Muscle layer of colon (tissue), 2 donors: Measurements from ENCODE around the gene EPB41L4B.
"Not testable (repeated sequence)": the region's sequence is repeated elsewhere in the genome, so short reads cannot be mapped to it uniquely, and the experiment has no call there.

Experiments used
- H3K27ac ChIP-seq: one replicate; pipeline ENCODE4 v1.7.0; 2013; ENCODE audit warnings: low read depth, mild to moderate bottlenecking, low read length, moderate library complexity
- H3K27me3 ChIP-seq, 2 donors: one replicate each; pipeline ENCODE4 v1.7.0; 2013; ENCODE audit warnings: low read length in 2 of 2, mild to moderate bottlenecking in 2 of 2; ENCODE audit not compliant: insufficient read depth in 2 of 2, control insufficient read depth in 1 of 2
- H3K36me3 ChIP-seq: one replicate; pipeline ENCODE4 v1.7.0; 2013; ENCODE audit warnings: mild to moderate bottlenecking, low read length; ENCODE audit not compliant: insufficient read depth
- H3K4me1 ChIP-seq: one replicate; pipeline ENCODE4 v1.7.0; 2013; ENCODE audit warnings: mild to moderate bottlenecking, low read length; ENCODE audit not compliant: insufficient read depth
- H3K4me3 ChIP-seq, 2 donors: one replicate each; pipeline ENCODE4 v1.7.0; 2013; ENCODE audit warnings: low read length in 2 of 2, low read depth in 1 of 2, mild to moderate bottlenecking in 1 of 2, moderate library complexity in 1 of 2
- H3K9ac ChIP-seq: one replicate; pipeline ENCODE4 v1.7.0; 2013; ENCODE audit warnings: low read length
- H3K9me3 ChIP-seq: one replicate; pipeline ENCODE4 v1.7.0; 2013; ENCODE audit warnings: mild to moderate bottlenecking, low read length
- donor health status: abdominal sarcoma.
- donor health status: Adenocarcinoma of cecum.

Gene EPB41L4B

GRCh38 chr9:109149722-109150121, 171.1 kb downstream of the EPB41L4B start:
- Histone ChIP-seq H3K9ac (no peak overlapping the region), H3K27me3 (no peaks in the 10 kb centered on the region), H3K27ac (no peak overlapping the region), H3K36me3 (no peaks in the 10 kb centered on the region), H3K4me1 (no peaks in the 10 kb centered on the region), H3K4me3 (no peak overlapping the region), H3K9me3 (no peaks in the 10 kb centered on the region)

- no peak overlapping the region for H3K9ac ChIP-seq
- no peaks in the 10 kb centered on the region for H3K4me1 ChIP-seq
- H3K27me3 ChIP-seq, result no peaks in the 10 kb centered on the region
- H3K4me3 ChIP-seq, result no peak overlapping the region
- no peaks in the 10 kb centered on the region for H3K9me3 ChIP-seq
- H3K36me3 ChIP-seq, result no peaks in the 10 kb centered on the region
- no peak overlapping the region for H3K27ac ChIP-seq
These were observed 171.8 kb downstream of the EPB41L4B start for GRCh38 chr9:109149089-109149488.

- Histone ChIP-seq H3K4me3 (no peak overlapping the region), H3K9ac (no peak overlapping the region), H3K27me3 (no peaks in the 10 kb centered on the region), H3K27ac (no peak overlapping the region), H3K4me1 (no peaks in the 10 kb centered on the region), H3K36me3 (no peaks in the 10 kb centered on the region), H3K9me3 (no peaks in the 10 kb centered on the region)
These were observed 175.8 kb downstream of the EPB41L4B start for GRCh38 chr9:109145051-109145450.

- H3K27ac ChIP-seq, result no peak overlapping the region
- H3K4me3 ChIP-seq, result no peak overlapping the region
- no peaks in the 10 kb centered on the region for H3K36me3 ChIP-seq
- no peak overlapping the region for H3K9ac ChIP-seq
- H3K27me3 ChIP-seq, result no peaks in the 10 kb centered on the region
- no peaks in the 10 kb centered on the region for H3K4me1 ChIP-seq
- H3K9me3 ChIP-seq, result no peaks in the 10 kb centered on the region
These were observed 176.8 kb downstream of the EPB41L4B start for GRCh38 chr9:109143881-109144562.

GRCh38 chr9:109141375-109141774, 179.5 kb downstream of the EPB41L4B start:
- Histone ChIP-seq H3K9me3 (no peaks in the 10 kb centered on the region), H3K27me3 (no peaks in the 10 kb centered on the region), H3K36me3 (no peaks in the 10 kb centered on the region), H3K4me1 (no peaks in the 10 kb centered on the region), H3K9ac (no peak overlapping the region), H3K4me3 (no peak overlapping the region), H3K27ac (no peak overlapping the region)

GRCh38 chr9:109139851-109140250, 181.0 kb downstream of the EPB41L4B start:
- Histone ChIP-seq H3K36me3 (no peaks in the 10 kb centered on the region), H3K27me3 (no peaks in the 10 kb centered on the region), H3K9me3 (no peaks in the 10 kb centered on the region), H3K27ac (no peak overlapping the region), H3K4me1 (no peaks in the 10 kb centered on the region), H3K4me3 (no peak overlapping the region), H3K9ac (no peak overlapping the region)

- H3K4me1 ChIP-seq, result no peaks in the 10 kb centered on the region
- no peaks in the 10 kb centered on the region for H3K9me3 ChIP-seq
- H3K36me3 ChIP-seq, result no peaks in the 10 kb centered on the region
- no peak overlapping the region for H3K4me3 ChIP-seq
- H3K27me3 ChIP-seq, result no peaks in the 10 kb centered on the region
- no peak overlapping the region for H3K9ac ChIP-seq
- no peak overlapping the region for H3K27ac ChIP-seq
These were observed 182.4 kb downstream of the EPB41L4B start for GRCh38 chr9:109138421-109138820.

GRCh38 chr9:109134167-109134578, 186.7 kb downstream of the EPB41L4B start:
- Histone ChIP-seq H3K36me3 (no peaks in the 10 kb centered on the region), H3K27me3 (no peaks in the 10 kb centered on the region), H3K27ac (no peak overlapping the region), H3K9ac (no peak overlapping the region), H3K4me1 (no peaks in the 10 kb centered on the region), H3K4me3 (no peak overlapping the region), H3K9me3 (no peaks in the 10 kb centered on the region)

- Histone ChIP-seq H3K4me1 (no peaks in the 10 kb centered on the region), H3K27me3 (no peaks in the 10 kb centered on the region), H3K9me3 (no peaks in the 10 kb centered on the region), H3K4me3 (no peak overlapping the region), H3K27ac (no peak overlapping the region), H3K9ac (no peak overlapping the region), H3K36me3 (no peaks in the 10 kb centered on the region)
These were observed 187.3 kb downstream of the EPB41L4B start for GRCh38 chr9:109133533-109133932.

- no peak overlapping the region for H3K4me3 ChIP-seq
- H3K36me3 ChIP-seq, result no peaks in the 10 kb centered on the region
- H3K9ac ChIP-seq, result no peak overlapping the region
- H3K9me3 ChIP-seq, result no peaks in the 10 kb centered on the region
- H3K27me3 ChIP-seq, result no peaks in the 10 kb centered on the region
- H3K4me1 ChIP-seq, result no peaks in the 10 kb centered on the region
- H3K27ac ChIP-seq, result no peak overlapping the region
These were observed 188.3 kb downstream of the EPB41L4B start for GRCh38 chr9:109132567-109133021.

GRCh38 chr9:109129470-109130197, 191.2 kb downstream of the EPB41L4B start:
- H3K4me3 ChIP-seq, result no peak overlapping the region
- H3K9me3 ChIP-seq, result no peaks in the 10 kb centered on the region
- no peak overlapping the region for H3K9ac ChIP-seq
- no peaks in the 10 kb centered on the region for H3K36me3 ChIP-seq
- H3K4me1 ChIP-seq, result no peaks in the 10 kb centered on the region
- H3K27me3 ChIP-seq, result no peaks in the 10 kb centered on the region
- no peak overlapping the region for H3K27ac ChIP-seq

- H3K27ac ChIP-seq, H3K27me3 ChIP-seq, H3K4me1 ChIP-seq, H3K9me3 ChIP-seq, H3K4me3 ChIP-seq, H3K9ac ChIP-seq, H3K36me3 ChIP-seq: not testable (repeated sequence)
These were observed 194.2 kb downstream of the EPB41L4B start for GRCh38 chr9:109126671-109127070.
